Neutrophil (primary cell): ENCODE measurements around the gene TNRC18.
"Not testable (repeated sequence)": the region's sequence is repeated elsewhere in the genome, so short reads cannot be mapped to it uniquely, and the experiment has no call there.

Experiments used
- H3K27ac ChIP-seq: fragments of 200-600 bp; sonication (generic); 2 replicates; pipeline ENCODE4 v1.5.1; 2016; ENCODE audit warnings: mild to moderate bottlenecking, moderate library complexity
- H3K27me3 ChIP-seq: fragments of 200-600 bp; sonication (generic); 2 replicates; pipeline ENCODE4 v1.6.0; 2016; ENCODE audit warnings: mild to moderate bottlenecking
- H3K36me3 ChIP-seq: fragments of 200-600 bp; sonication (generic); 2 replicates; pipeline ENCODE4 v1.5.1; 2017
- H3K4me1 ChIP-seq, 2 experiments: fragments of 200-600 bp in 1 of 2; sonication (generic) in 1 of 2; 1 replicate in 1 of 2; 2 replicates in 1 of 2; pipeline versions ENCODE4 v1.5.1 to v1.6.1; 2013 to 2016; ENCODE audit warnings: low read depth in 1 of 2, low read length in 1 of 2, mild to moderate bottlenecking in 1 of 2, moderate library complexity in 1 of 2; ENCODE audit not compliant: control insufficient read depth in 1 of 2, insufficient read depth in 1 of 2
- H3K4me3 ChIP-seq, 2 experiments: fragments of 200-600 bp in 1 of 2; sonication (generic) in 1 of 2; 1 replicate in 1 of 2; 2 replicates in 1 of 2; pipeline ENCODE4 v1.5.1; 2013 to 2016; ENCODE audit warnings: low read depth in 1 of 2, low read length in 1 of 2, mild to moderate bottlenecking in 1 of 2, moderate library complexity in 1 of 2
- H3K9me3 ChIP-seq: fragments of 200-600 bp; sonication (generic); 2 replicates; pipeline ENCODE4 v1.5.1; 2016
- CTCF ChIP-seq: fragments of 200-600 bp; sonication (generic); IDR thresholded peaks from 2 replicates; pipeline ENCODE4 v1.5.1; 2016; ENCODE audit warnings: antibody characterized with exemption

TNRC18 gene

GRCh38 chr7:5360971-5361370 is 62.7 kb downstream of the TNRC18 start:
- Histone ChIP-seq H3K4me3 (no peak overlapping the region), H3K4me1 (peaks cover 0 to 7% of the 10 kb centered on the region in 2 experiments), H3K36me3 (peaks cover 88% of the 10 kb centered on the region), H3K9me3 (no peaks in the 10 kb centered on the region), H3K27ac (no peak overlapping the region), H3K27me3 (no peaks in the 10 kb centered on the region)
- TF ChIP-seq CTCF: no peak

GRCh38 chr7:5360451-5360850 is 63.2 kb downstream of the TNRC18 start:
- Histone ChIP-seq H3K27me3 (no peaks in the 10 kb centered on the region), H3K27ac (no peak overlapping the region), H3K9me3 (no peaks in the 10 kb centered on the region), H3K36me3 (peaks cover 93% of the 10 kb centered on the region), H3K4me3 (no peak overlapping the region), H3K4me1 (peaks cover 0 to 7% of the 10 kb centered on the region in 2 experiments)
- no peak for TF ChIP-seq CTCF

GRCh38 chr7:5360021-5360420 is 63.6 kb downstream of the TNRC18 start:
- H3K4me3 ChIP-seq, H3K4me1 ChIP-seq, H3K9me3 ChIP-seq, H3K27ac ChIP-seq, H3K27me3 ChIP-seq: not testable (repeated sequence)
- H3K36me3 ChIP-seq: peaks cover 93% of the 10 kb centered on the region

GRCh38 chr7:5359344-5359743 is 64.3 kb downstream of the TNRC18 start:
- TF ChIP-seq CTCF: no peak
- Histone ChIP-seq H3K9me3 (no peaks in the 10 kb centered on the region), H3K27ac (no peak overlapping the region), H3K4me1 (peaks cover 0 to 7% of the 10 kb centered on the region in 2 experiments), H3K27me3 (no peaks in the 10 kb centered on the region), H3K4me3 (no peak overlapping the region), H3K36me3 (peaks cover 97% of the 10 kb centered on the region)

- no peak overlapping the region for H3K4me3 ChIP-seq
- H3K4me1 ChIP-seq: no peaks in the 10 kb centered on the region
- H3K36me3 ChIP-seq: peaks cover 99% of the 10 kb centered on the region
- H3K9me3 ChIP-seq: no peaks in the 10 kb centered on the region
- no peak overlapping the region for H3K27ac ChIP-seq
- no peak for TF ChIP-seq CTCF
- H3K27me3 ChIP-seq: no peaks in the 10 kb centered on the region
Measured at GRCh38 chr7:5357951-5358350, 65.7 kb downstream of the TNRC18 start.

GRCh38 chr7:5356751-5357119 is 66.9 kb downstream of the TNRC18 start:
- no peaks in the 10 kb centered on the region for H3K27me3 ChIP-seq
- H3K9me3 ChIP-seq: no peaks in the 10 kb centered on the region
- TF ChIP-seq CTCF: no peak
- no peak overlapping the region for H3K4me3 ChIP-seq
- H3K36me3 ChIP-seq: peaks cover 99% of the 10 kb centered on the region
- H3K4me1 ChIP-seq: no peaks in the 10 kb centered on the region
- no peak overlapping the region for H3K27ac ChIP-seq
